Measurements from ENCODE around the gene SCEL. TPM values are rescaled to one million over a fixed set of nuclear protein-coding genes. Genes with fewer than 3 reads are reported as not detected.

Gene SCEL
- total RNA-seq, 4 donors from 2014 or later: 250 to 300 (median 290) TPM

- Histone ChIP-seq H3K36me3 (no peaks in the 10 kb centered on the region), H3K27ac (no peak overlapping the region), H3K9me3 (no peaks in the 10 kb centered on the region), H3K4me3 (no peak overlapping the region), H3K27me3 (peaks cover 6% of the 10 kb centered on the region), H3K4me1 (no peaks in the 10 kb centered on the region)
- WGBS: 75% methylated on average over 5 of the region's 5 CpGs
- no peak for TF ChIP-seq EP300 (IDR thresholded peaks at IDR 0.05)
- TF ChIP-seq POLR2A (IDR thresholded peaks at IDR 0.05): no peak
- TF ChIP-seq CTCF (IDR thresholded peaks at IDR 0.05): no peak
- TF ChIP-seq POLR2AphosphoS5 (IDR thresholded peaks at IDR 0.05): no peak
- no peak for DNase-seq (ENCODE audit: low spot score in 2 of 2)
Observed at GRCh38 chr13:77678691-77679235, 143.3 kb downstream of the SCEL start.

- 86% methylated on average over 2 of the region's 2 CpGs for WGBS
- Histone ChIP-seq H3K27me3 (no peaks in the 10 kb centered on the region), H3K27ac (no peak overlapping the region), H3K9me3 (peaks cover 3% of the 10 kb centered on the region), H3K36me3 (no peaks in the 10 kb centered on the region), H3K4me1 (no peaks in the 10 kb centered on the region), H3K4me3 (no peak overlapping the region)
- TF ChIP-seq EP300 (IDR thresholded peaks at IDR 0.05): no peak
- TF ChIP-seq CTCF (IDR thresholded peaks at IDR 0.05): no peak
- no peak for TF ChIP-seq POLR2AphosphoS5 (IDR thresholded peaks at IDR 0.05)
- TF ChIP-seq POLR2A (IDR thresholded peaks at IDR 0.05): no peak
- no peak for DNase-seq (ENCODE audit: low spot score in 2 of 2)
Observed at GRCh38 chr13:77687799-77688198, 152.3 kb downstream of the SCEL start.

- Histone ChIP-seq H3K4me3 (no peak overlapping the region), H3K27me3 (no peaks in the 10 kb centered on the region), H3K9me3 (no peaks in the 10 kb centered on the region), H3K4me1 (peaks cover 5% of the 10 kb centered on the region), H3K36me3 (no peaks in the 10 kb centered on the region), H3K27ac (no peak overlapping the region)
- WGBS: 48% methylated on average over 1 of the region's 1 CpG
- DNase-seq (ENCODE audit: low spot score in 2 of 2): no peak
- TF ChIP-seq EP300 (IDR thresholded peaks at IDR 0.05): no peak
- TF ChIP-seq CTCF (IDR thresholded peaks at IDR 0.05): no peak
- no peak for TF ChIP-seq POLR2AphosphoS5 (IDR thresholded peaks at IDR 0.05)
- no peak for TF ChIP-seq POLR2A (IDR thresholded peaks at IDR 0.05)
Observed at GRCh38 chr13:77691871-77692270, 156.4 kb downstream of the SCEL start.

- Histone ChIP-seq H3K9me3 (no peaks in the 10 kb centered on the region), H3K27ac (no peak overlapping the region), H3K36me3 (no peaks in the 10 kb centered on the region), H3K27me3 (no peaks in the 10 kb centered on the region), H3K4me3 (no peak overlapping the region), H3K4me1 (peaks cover 9% of the 10 kb centered on the region)
- no peak for TF ChIP-seq CTCF (IDR thresholded peaks at IDR 0.05)
- TF ChIP-seq EP300 (IDR thresholded peaks at IDR 0.05): no peak
- no peak for TF ChIP-seq POLR2A (IDR thresholded peaks at IDR 0.05)
- TF ChIP-seq POLR2AphosphoS5 (IDR thresholded peaks at IDR 0.05): no peak
- 51% methylated on average over 2 of the region's 2 CpGs for WGBS
- DNase-seq (ENCODE audit: low spot score in 2 of 2): no peak
Observed at GRCh38 chr13:77692746-77693448, 157.4 kb downstream of the SCEL start.

GRCh38 chr13:77693449-77693940, 158.0 kb downstream of the SCEL start:
- DNase-seq (ENCODE audit: low spot score in 2 of 2): no peak
- H3K4me1 ChIP-seq: peaks cover 13% of the 10 kb centered on the region
- TF ChIP-seq EP300 (IDR thresholded peaks at IDR 0.05) (no peak), POLR2A (IDR thresholded peaks at IDR 0.05) (no peak)
- 87% methylated on average over 2 of the region's 2 CpGs for WGBS
- no peaks in the 10 kb centered on the region for H3K9me3 ChIP-seq
- H3K4me3 ChIP-seq: no peak overlapping the region
- H3K36me3 ChIP-seq: no peaks in the 10 kb centered on the region
- H3K27me3 ChIP-seq: no peaks in the 10 kb centered on the region
- no peak overlapping the region for H3K27ac ChIP-seq

Other genes with a start within 250 kb of the SCEL start
- gene MYCBP2, start 208.6 kb upstream of the SCEL start, total RNA-seq: 100 to 1,000 TPM; 182 to 245 (median 207) TPM
- gene SLAIN1, start 162.0 kb downstream of the SCEL start, total RNA-seq: 10 to 100 TPM in 1 of 4 donors, 1 to 10 TPM in 3; 4.8 to 10.4 (median 6.0) TPM